GM19395 (cell line): ENCODE results near the gene RIBC1.
"Not testable (repeated sequence)": the region's sequence is repeated elsewhere in the genome, so short reads cannot be mapped to it uniquely, and the experiment has no call there.

ENCODE experiments used
- ATAC-seq: cut with Tn5 transposase; IDR thresholded peaks from one replicate; pipeline ENCODE4 v1.9.1; 2021; ENCODE audit warnings: mild to moderate bottlenecking, moderate library complexity; ENCODE audit not compliant: unreplicated experiment

The RIBC1 gene

GRCh38 chrX:53433651-53434639 is 11.3 kb downstream of the RIBC1 start, which contains the start of gene HSD17B10:
Gene HSD17B10, minus strand, starts transcription at chrX:53434370. Its CDS starts 25 bp downstream, at chrX:53434345.
- peak; percentile 95 for ATAC-seq

- peak; percentile 74 for ATAC-seq
Observed at GRCh38 chrX:53435997-53436396, 13.3 kb downstream of the RIBC1 start.

- ATAC-seq, result no peak
Observed at GRCh38 chrX:53437206-53437605, 14.5 kb downstream of the RIBC1 start.

- no peak for ATAC-seq
Observed at GRCh38 chrX:53438174-53438831, 15.6 kb downstream of the RIBC1 start.

- ATAC-seq, result no peak
Observed at GRCh38 chrX:53438832-53439230, 16.2 kb downstream of the RIBC1 start.

- no peak for ATAC-seq
Observed at GRCh38 chrX:53440101-53440500, 17.4 kb downstream of the RIBC1 start.

- no peak for ATAC-seq
Observed at GRCh38 chrX:53440621-53441517, 18.2 kb downstream of the RIBC1 start.

GRCh38 chrX:53441531-53442321 is 19.1 kb downstream of the RIBC1 start:
- peak; percentile 73 for ATAC-seq

GRCh38 chrX:53442322-53442631 is 19.6 kb downstream of the RIBC1 start:
- ATAC-seq, result no peak

GRCh38 chrX:53445977-53446376 is 23.3 kb downstream of the RIBC1 start:
- ATAC-seq, result peak; percentile 48

- no peak for ATAC-seq
Observed at GRCh38 chrX:53447441-53447840, 24.8 kb downstream of the RIBC1 start.

GRCh38 chrX:53449632-53450031 is 27.0 kb downstream of the RIBC1 start:
- no peak for ATAC-seq

- ATAC-seq, result no peak
Observed at GRCh38 chrX:53452812-53453211, 30.1 kb downstream of the RIBC1 start.

- ATAC-seq, result no peak
Observed at GRCh38 chrX:53456254-53456653, 33.6 kb downstream of the RIBC1 start.

GRCh38 chrX:53458082-53458481 is 35.4 kb downstream of the RIBC1 start:
- no peak for ATAC-seq

- not testable (repeated sequence) for ATAC-seq
Observed at GRCh38 chrX:53468659-53469058, 46.0 kb downstream of the RIBC1 start.

GRCh38 chrX:53471346-53471745 is 48.7 kb downstream of the RIBC1 start:
- ATAC-seq, result no peak

GRCh38 chrX:53474707-53475106 is 52.0 kb downstream of the RIBC1 start:
- ATAC-seq, result no peak

- ATAC-seq, result no peak
Observed at GRCh38 chrX:53476371-53476770, 53.7 kb downstream of the RIBC1 start.

- ATAC-seq, result no peak
Observed at GRCh38 chrX:53479301-53479700, 56.6 kb downstream of the RIBC1 start.
